Urinary bladder (tissue), 4 donors: ENCODE data around the gene TAS2R31. TPM values are rescaled to one million over a fixed set of nuclear protein-coding genes. Genes with fewer than 3 reads are reported as not detected.
"Not testable (repeated sequence)": the region's sequence is repeated elsewhere in the genome, so short reads cannot be mapped to it uniquely, and the experiment has no call there.

Source experiments
- DNase-seq: peaks from one replicate; pipeline ENCODE4 v3.0.0-alpha.2; 2015; ENCODE audit errors: extremely low spot score
- H3K27ac ChIP-seq: one replicate; pipeline ENCODE4 v1.5.1; 2013; ENCODE audit warnings: low read depth, mild to moderate bottlenecking, moderate library complexity
- H3K36me3 ChIP-seq: one replicate; pipeline ENCODE4 v1.6.1; 2013; ENCODE audit warnings: mild to moderate bottlenecking, moderate library complexity; ENCODE audit not compliant: insufficient read depth
- H3K4me1 ChIP-seq: one replicate; pipeline ENCODE4 v1.6.1; 2013; ENCODE audit warnings: mild to moderate bottlenecking, moderate library complexity; ENCODE audit not compliant: insufficient read depth
- H3K4me3 ChIP-seq: one replicate; pipeline ENCODE4 v1.5.1; 2013; ENCODE audit warnings: low read depth, low read length
- WGBS: extraction: QIAGEN DNeasy Blood & Tissue Kit; methylation state at CpG from one replicate; pipeline ENCODE4 v1.1.7; 2013; 5-methylcytosine and 5-hydroxymethylcytosine counted together
- polyA plus RNA-seq: library from polyadenylated mRNA; stranded (reverse); fragments of 200-250 nt; gene quantifications from one replicate; pipeline ENCODE4 v1.2.3, GENCODE V29; 2013
- total RNA-seq: library from RNA; depleted of rRNA; stranded (reverse); fragments of >200 nt; gene quantifications from one replicate; pipeline ENCODE4 v1.2.3, GENCODE V29; 2014
- donor health status: healthy with polysubstance abuse.
- donor health status: healthy.

The TAS2R31 gene
- total and polyA plus RNA-seq, 2 donors: 0.15 to 27.1 TPM

DNA sequence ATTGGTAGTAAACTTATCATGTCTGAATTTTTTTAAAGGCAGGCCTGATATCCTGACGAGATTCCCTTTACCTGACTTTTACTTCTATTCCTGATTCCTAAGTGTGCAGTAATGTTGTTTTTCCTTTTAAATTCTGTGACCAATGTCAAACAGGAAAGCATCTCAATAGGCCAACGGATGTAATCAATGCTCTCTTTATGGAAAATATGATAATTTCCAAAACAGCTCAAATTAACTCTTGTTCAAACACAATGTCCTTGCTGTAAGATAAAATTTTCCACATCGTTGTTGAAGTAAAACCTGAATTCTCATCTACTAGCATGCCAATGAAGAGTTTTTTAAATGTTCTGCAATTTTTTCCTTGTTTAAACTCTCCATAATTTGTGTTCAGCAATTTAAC is 8.0 kb upstream of the TAS2R31 start:
- Histone ChIP-seq H3K27ac (no peak overlapping the region), H3K4me1 (no peaks in the 10 kb centered on the region), H3K36me3 (no peaks in the 10 kb centered on the region), H3K4me3 (no peak overlapping the region)
- WGBS: 86% methylated on average over 3 of the region's 3 CpGs
- DNase-seq: no peak

GRCh38 chr12:11033959-11034358 is 2.8 kb upstream of the TAS2R31 start:
- H3K27ac ChIP-seq, H3K4me3 ChIP-seq, H3K36me3 ChIP-seq, DNase-seq, H3K4me1 ChIP-seq: not testable (repeated sequence)
- WGBS: 100% methylated on average over 1 of the region's 3 CpGs

- peaks cover 2% of the 10 kb centered on the region for H3K36me3 ChIP-seq
- no peak overlapping the region for H3K27ac ChIP-seq
- no peak overlapping the region for H3K4me3 ChIP-seq
- H3K4me1 ChIP-seq: peaks cover 1% of the 10 kb centered on the region
- no peak for DNase-seq
- 95% methylated on average over 6 of the region's 6 CpGs for WGBS
These were observed 5.1 kb downstream of the TAS2R31 start for GRCh38 chr12:11026118-11026517.

DNA sequence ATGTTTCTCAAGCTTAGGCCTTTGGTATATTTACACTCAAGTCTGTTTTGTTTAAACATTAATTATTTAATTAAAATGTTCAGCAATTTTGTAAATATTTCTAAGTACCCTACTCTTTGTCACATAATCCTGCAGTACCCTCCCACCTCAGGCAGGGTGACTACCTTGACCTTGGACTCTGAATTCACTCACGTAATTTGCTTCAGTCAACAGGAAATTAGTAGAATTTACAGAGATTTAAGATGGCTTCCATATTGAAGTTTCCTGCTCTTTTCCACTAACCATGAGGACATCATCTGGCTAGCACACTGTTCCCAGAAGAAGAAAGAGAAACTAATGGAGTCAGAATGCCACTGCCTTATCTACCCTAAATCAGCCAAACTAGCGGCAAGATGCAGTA is 7.8 kb downstream of the TAS2R31 start:
- H3K4me3 ChIP-seq: no peak overlapping the region
- H3K4me1 ChIP-seq: peaks cover 1% of the 10 kb centered on the region
- H3K27ac ChIP-seq: no peak overlapping the region
- peaks cover 2% of the 10 kb centered on the region for H3K36me3 ChIP-seq
- no peak for DNase-seq
- WGBS: 89% methylated on average over 2 of the region's 2 CpGs

- Histone ChIP-seq H3K36me3 (peaks cover 2% of the 10 kb centered on the region), H3K4me1 (peaks cover 1% of the 10 kb centered on the region), H3K4me3 (no peak within 1 kb of the TSS), H3K27ac (no peak within 1 kb of the TSS)
- WGBS: 63% methylated on average over 1 of the region's 1 CpG
- DNase-seq: no peak
These were observed 8.7 kb downstream of the TAS2R31 start, which contains the start of gene TAS2R19 for GRCh38 chr12:11022520-11022919. Gene TAS2R19, minus strand, starts transcription at chr12:11022620. Its CDS starts 49 bp downstream, at chr12:11022571.

- Histone ChIP-seq H3K36me3 (peaks cover 2% of the 10 kb centered on the region), H3K27ac (no peak overlapping the region), H3K4me1 (no peaks in the 10 kb centered on the region), H3K4me3 (no peak overlapping the region)
- 97% methylated on average over 1 of the region's 1 CpG for WGBS
- no peak for DNase-seq
These were observed 14.3 kb downstream of the TAS2R31 start for GRCh38 chr12:11016937-11017336.

GRCh38 chr12:11015775-11016430 is 15.3 kb downstream of the TAS2R31 start:
- H3K27ac ChIP-seq: no peak overlapping the region
- H3K36me3 ChIP-seq: no peaks in the 10 kb centered on the region
- no peak overlapping the region for H3K4me3 ChIP-seq
- H3K4me1 ChIP-seq: no peaks in the 10 kb centered on the region
- WGBS: 87% methylated on average over 4 of the region's 4 CpGs
- no peak for DNase-seq

GRCh38 chr12:11014234-11014633 is 17.0 kb downstream of the TAS2R31 start:
- H3K4me1 ChIP-seq: no peaks in the 10 kb centered on the region
- no peak for DNase-seq
- no peaks in the 10 kb centered on the region for H3K36me3 ChIP-seq
- H3K4me3 ChIP-seq: no peak overlapping the region
- no peak overlapping the region for H3K27ac ChIP-seq

DNA sequence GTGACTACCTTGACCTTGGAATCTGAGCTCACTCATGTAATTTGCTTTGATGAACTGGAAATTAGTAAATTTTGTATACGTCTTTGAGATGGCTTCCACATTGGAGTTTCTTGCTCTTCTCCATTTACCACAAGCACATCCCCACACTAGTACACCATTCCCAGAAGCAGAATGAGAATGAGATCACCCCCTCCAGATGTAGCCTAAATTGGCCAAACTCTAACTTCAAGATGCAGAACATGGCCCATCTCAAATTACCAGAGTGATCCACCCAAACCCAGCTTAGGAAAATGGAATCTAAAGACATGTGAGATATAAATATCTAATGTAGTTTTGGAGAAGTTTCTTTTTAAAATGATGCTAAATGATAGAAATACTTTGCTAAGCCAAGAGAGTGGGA is 23.6 kb downstream of the TAS2R31 start:
- H3K27ac ChIP-seq: no peak overlapping the region
- H3K4me1 ChIP-seq: no peaks in the 10 kb centered on the region
- WGBS: 99% methylated on average over 1 of the region's 1 CpG
- no peak overlapping the region for H3K4me3 ChIP-seq
- DNase-seq: no peak
- H3K36me3 ChIP-seq: no peaks in the 10 kb centered on the region

DNA sequence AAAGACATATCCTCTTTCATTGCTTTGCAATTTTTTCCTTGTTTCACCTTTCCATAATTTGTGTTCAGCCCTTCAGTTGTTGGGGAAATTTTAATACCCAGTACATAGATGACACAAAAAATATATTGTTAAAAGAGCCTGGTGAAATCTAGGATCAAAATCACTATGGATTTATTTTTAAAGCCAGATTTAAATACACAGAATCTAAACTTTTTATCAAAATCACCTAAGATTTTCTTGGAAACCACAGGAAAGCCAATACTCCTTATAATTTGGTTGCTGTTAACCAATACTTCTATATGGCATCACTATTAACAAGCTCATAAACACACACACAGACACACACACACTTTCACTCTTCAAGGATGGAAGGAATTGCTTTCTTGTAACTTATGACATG is 33.0 kb downstream of the TAS2R31 start, which contains the start of gene TAS2R20:
Gene TAS2R20, minus strand, starts transcription at position 101 of the 400 bp plus-strand sequence. CDS start 429 bp downstream, outside the sequence.
- no peak within 1 kb of the TSS for H3K4me3 ChIP-seq
- H3K4me1 ChIP-seq: no peaks in the 10 kb centered on the region
- no peaks in the 10 kb centered on the region for H3K36me3 ChIP-seq
- no peak for DNase-seq
- H3K27ac ChIP-seq: no peak within 1 kb of the TSS

DNA sequence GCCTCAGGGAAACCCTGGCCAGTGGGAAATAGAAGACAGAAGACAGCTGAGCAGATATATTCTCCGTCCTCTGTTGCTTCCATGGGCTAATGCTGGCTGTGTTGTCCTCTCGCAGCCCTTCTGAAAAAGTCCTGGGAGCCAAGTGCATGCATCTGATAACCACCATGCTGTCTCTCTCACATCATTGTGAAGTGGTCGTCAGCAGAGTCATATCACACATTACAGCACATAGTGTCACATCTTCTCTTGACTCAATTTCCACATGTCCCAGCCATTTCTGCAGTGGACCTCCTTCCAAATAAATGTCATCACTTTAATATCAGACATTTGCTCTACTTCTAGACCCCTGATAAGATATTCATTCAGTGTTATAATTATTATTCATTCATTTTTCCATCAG is 36.9 kb downstream of the TAS2R31 start:
- DNase-seq: no peak
- Histone ChIP-seq H3K4me1 (no peaks in the 10 kb centered on the region), H3K4me3 (no peak overlapping the region), H3K27ac (no peak overlapping the region), H3K36me3 (no peaks in the 10 kb centered on the region)
- WGBS: 92% methylated on average over 3 of the region's 3 CpGs

DNA sequence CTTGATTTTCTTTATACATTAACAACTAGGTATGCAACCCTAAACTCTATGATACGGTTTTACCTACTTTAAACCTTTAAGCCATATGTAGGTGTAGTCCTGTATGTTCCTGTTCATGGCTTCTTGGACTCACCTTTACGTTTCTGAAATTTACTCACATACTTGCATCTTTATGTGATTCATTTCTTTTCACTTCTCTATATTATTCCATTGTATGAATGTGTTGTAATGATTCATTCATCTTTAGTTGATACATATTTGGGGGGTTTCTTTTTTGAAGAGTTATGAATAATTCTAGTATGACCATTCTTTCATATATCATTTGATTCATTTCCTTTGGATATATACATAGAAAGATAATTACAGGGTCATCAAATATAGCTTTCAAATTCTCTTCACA is 42.1 kb downstream of the TAS2R31 start:
- no peak for DNase-seq
- no peaks in the 10 kb centered on the region for H3K4me1 ChIP-seq
- WGBS: 98% methylated on average over 2 of the region's 2 CpGs

GRCh38 chr12:10986812-10987211 is 44.4 kb downstream of the TAS2R31 start, which contains the start of gene TAS2R50:
Gene TAS2R50, minus strand, starts transcription at chr12:10986912. Its CDS starts 52 bp downstream, at chr12:10986860.
- Histone ChIP-seq H3K27ac (no peak within 1 kb of the TSS), H3K36me3 (no peaks in the 10 kb centered on the region), H3K4me3 (no peak within 1 kb of the TSS), H3K4me1 (no peaks in the 10 kb centered on the region)
- WGBS: 66% methylated on average over 2 of the region's 2 CpGs
- no peak for DNase-seq

More for the DNA sequence above, 42.1 kb downstream of the TAS2R31 start:
- no peak overlapping the region for H3K27ac ChIP-seq
- no peak overlapping the region for H3K4me3 ChIP-seq
- H3K36me3 ChIP-seq: no peaks in the 10 kb centered on the region

DNA sequence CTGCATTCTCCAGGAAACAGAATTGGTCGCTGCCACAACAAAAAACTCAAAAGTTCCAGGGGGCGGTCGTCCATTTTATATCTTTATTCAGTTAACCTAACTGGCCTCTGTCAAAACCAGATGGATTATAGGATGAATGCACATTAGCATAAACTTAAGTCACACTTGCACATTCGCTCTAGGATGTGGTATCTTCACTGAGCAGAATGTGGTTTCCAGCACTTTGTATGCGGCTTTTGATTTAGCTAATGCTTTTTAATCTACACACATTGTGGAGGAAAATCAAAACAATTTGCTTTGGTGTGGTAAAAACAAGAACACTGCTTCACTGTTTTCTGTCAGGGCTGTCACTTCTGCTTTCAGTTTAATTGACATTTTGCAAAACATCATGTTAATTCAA is 49.0 kb downstream of the TAS2R31 start:
- H3K27ac ChIP-seq: no peak overlapping the region
- DNase-seq: no peak
- H3K36me3 ChIP-seq: no peaks in the 10 kb centered on the region
- no peak overlapping the region for H3K4me3 ChIP-seq
- 88% methylated on average over 5 of the region's 5 CpGs for WGBS
- no peaks in the 10 kb centered on the region for H3K4me1 ChIP-seq
